ENCODE data around the gene TXNRD2. TPM values are rescaled to one million over a fixed set of nuclear protein-coding genes. Genes with fewer than 3 reads are reported as not detected.

Gene TXNRD2
- total and polyA plus RNA-seq, 2 donors from 2014 or later = 28.6 to 50.6 TPM

DNA sequence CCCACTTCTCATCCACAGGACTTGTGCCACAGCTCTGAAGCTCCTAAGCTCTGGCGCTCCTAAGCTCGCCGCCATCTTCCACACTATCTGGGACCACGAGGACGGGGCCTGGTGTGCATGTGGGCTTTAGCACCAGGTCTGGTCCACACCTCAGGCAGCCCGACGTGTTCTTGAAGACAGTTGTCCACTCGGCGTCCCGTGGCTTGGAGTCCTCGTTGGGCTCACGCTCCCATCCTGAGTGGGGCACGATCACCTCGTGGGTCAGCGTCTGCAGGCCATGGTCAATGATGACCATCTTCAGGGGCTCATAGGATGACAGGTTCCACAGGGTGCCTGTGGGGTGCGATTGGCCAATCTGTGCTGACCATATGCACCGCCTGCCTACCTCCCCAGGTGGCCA lies 37.1 kb upstream of the TXNRD2 start:
- Histone ChIP-seq H3K9me3 (ENCODE audit: control insufficient read depth in 2 of 3, insufficient read depth in 1 of 3, low read length in 3 of 3) (no peaks in the 10 kb centered on the region), H3K27me3 (ENCODE audit: control insufficient read depth, insufficient read depth, low read length) (no peaks in the 10 kb centered on the region), H3K27ac (ENCODE audit: low read depth in 2 of 2, low read length in 2 of 2) (no peak overlapping the region), H3K4me3 (ENCODE audit: low read length in 3 of 3) (no peak overlapping the region), H3K4me1 (ENCODE audit: control insufficient read depth in 2 of 3, insufficient read depth in 2 of 3, low read depth in 1 of 3, low read length in 3 of 3) (peaks cover 0 to 2% (median 0%) of the 10 kb centered on the region in 3 donors), H3K36me3 (ENCODE audit: control insufficient read depth in 2 of 3, insufficient read depth in 3 of 3, low read length in 3 of 3) (peaks cover 0 to 6% (median 2%) of the 10 kb centered on the region in 3 donors), H3K9ac (ENCODE audit: low read length in 3 of 3) (no peak overlapping the region)
- FAIRE-seq = no peak
- TF ChIP-seq, protein P1, sequence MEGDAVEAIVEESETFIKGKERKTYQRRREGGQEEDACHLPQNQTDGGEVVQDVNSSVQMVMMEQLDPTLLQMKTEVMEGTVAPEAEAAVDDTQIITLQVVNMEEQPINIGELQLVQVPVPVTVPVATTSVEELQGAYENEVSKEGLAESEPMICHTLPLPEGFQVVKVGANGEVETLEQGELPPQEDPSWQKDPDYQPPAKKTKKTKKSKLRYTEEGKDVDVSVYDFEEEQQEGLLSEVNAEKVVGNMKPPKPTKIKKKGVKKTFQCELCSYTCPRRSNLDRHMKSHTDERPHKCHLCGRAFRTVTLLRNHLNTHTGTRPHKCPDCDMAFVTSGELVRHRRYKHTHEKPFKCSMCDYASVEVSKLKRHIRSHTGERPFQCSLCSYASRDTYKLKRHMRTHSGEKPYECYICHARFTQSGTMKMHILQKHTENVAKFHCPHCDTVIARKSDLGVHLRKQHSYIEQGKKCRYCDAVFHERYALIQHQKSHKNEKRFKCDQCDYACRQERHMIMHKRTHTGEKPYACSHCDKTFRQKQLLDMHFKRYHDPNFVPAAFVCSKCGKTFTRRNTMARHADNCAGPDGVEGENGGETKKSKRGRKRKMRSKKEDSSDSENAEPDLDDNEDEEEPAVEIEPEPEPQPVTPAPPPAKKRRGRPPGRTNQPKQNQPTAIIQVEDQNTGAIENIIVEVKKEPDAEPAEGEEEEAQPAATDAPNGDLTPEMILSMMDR (IDR thresholded peaks at IDR 0.05; ENCODE audit: borderline replicate concordance, extremely low read depth, insufficient read depth) = no peak
- no peak for DNase-seq
- intact Hi-C loops (cut with DNase I) = loop anchor here (5.0 kb wide), 1 partner anchor 34 kb away; no protein-coding TSS in a partner anchor

DNA sequence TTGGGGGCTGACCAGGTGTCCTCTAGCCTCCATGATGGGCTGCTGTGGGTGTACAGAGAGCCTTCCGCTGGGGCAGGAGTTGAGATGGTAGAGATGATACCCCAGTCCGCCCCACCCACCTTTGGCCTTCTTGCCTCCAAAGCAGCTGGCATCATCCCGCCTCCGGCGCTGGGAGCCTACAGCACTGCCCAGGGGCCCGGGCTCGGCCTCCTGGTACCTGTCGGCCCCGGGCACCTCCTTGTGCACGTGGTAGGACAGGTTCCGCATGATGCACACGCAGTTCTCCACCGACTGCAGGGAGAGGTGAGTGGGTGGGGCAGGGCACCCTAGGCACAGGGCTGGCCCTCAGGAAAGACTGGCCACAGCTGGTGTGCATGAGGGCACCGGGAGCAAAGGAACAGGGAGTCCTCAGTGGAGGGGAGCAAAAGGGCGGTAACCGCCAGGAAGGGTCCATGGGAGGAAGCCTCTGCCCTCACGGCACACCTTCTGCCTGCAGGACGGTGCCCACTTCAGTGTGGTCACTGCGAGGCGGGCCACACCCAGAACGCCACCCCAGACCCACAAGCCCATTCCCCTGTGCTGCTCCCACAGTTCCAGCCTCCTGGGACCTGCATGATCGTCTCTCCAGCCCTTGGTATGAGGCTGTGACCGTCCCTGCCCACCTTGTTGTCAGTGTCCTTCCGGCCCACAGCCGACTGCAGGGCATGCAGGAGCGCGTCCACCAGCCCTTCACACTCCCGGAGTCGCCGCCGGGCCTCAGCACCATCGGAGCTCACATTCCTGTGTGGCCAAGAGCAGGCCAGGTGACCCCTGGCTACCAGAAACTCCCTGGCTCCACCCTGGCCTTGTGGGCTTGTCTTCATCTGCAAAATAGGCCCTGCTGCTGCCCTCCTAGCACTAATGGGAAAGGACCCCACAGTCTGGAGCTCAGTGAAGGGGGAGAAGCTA lies 36.0 kb upstream of the TXNRD2 start:
- no peaks in the 10 kb centered on the region for H3K4me1 ChIP-seq (ENCODE audit: control insufficient read depth in 2 of 3, insufficient read depth in 2 of 3, low read depth in 1 of 3, low read length in 3 of 3)
- no peaks in the 10 kb centered on the region for H3K9me3 ChIP-seq (ENCODE audit: control insufficient read depth in 2 of 3, insufficient read depth in 1 of 3, low read length in 3 of 3)
- no peak for DNase-seq
- no peak overlapping the region for H3K9ac ChIP-seq (ENCODE audit: low read length in 3 of 3)
- TF ChIP-seq, protein P1 (IDR thresholded peaks at IDR 0.05; ENCODE audit: borderline replicate concordance, extremely low read depth, insufficient read depth) = no peak
- H3K27ac ChIP-seq (ENCODE audit: low read depth in 2 of 2, low read length in 2 of 2) = no peak overlapping the region
- intact Hi-C loops (cut with DNase I) = loop anchor here (5.0 kb wide), 1 partner anchor 35 kb away; no protein-coding TSS in a partner anchor
- H3K4me3 ChIP-seq (ENCODE audit: low read length in 3 of 3) = no peak overlapping the region
- no peaks in the 10 kb centered on the region for H3K27me3 ChIP-seq (ENCODE audit: control insufficient read depth, insufficient read depth, low read length)
- FAIRE-seq = no peak
- peaks cover 0 to 6% (median 2%) of the 10 kb centered on the region in 3 donors for H3K36me3 ChIP-seq (ENCODE audit: control insufficient read depth in 2 of 3, insufficient read depth in 3 of 3, low read length in 3 of 3)

DNA sequence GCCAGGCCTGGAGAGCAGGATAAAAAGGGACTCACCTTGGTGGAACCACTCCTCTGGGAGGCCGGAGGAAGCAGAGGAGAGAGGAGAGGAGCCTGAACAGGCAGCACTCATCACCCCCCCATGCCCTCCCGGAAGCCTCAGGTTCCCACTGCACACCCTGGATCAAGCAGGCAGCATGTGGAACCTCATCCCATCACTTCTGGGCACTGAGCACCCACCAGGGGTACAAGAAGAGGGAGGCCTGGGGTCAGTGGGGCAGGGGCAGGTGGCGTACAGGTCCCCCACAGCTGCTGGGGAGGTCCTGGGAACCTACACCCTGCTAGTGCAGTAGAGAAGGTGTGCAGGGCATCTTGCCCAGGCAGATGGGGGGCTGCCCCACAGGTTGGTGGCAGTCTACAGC lies 35.1 kb upstream of the TXNRD2 start:
- Histone ChIP-seq H3K4me1 (ENCODE audit: control insufficient read depth in 2 of 3, insufficient read depth in 2 of 3, low read depth in 1 of 3, low read length in 3 of 3) (peaks cover 0 to 2% (median 0%) of the 10 kb centered on the region in 3 donors), H3K9ac (ENCODE audit: low read length in 3 of 3) (no peak overlapping the region), H3K27me3 (ENCODE audit: control insufficient read depth, insufficient read depth, low read length) (no peaks in the 10 kb centered on the region), H3K4me3 (ENCODE audit: low read length in 3 of 3) (no peak overlapping the region), H3K9me3 (ENCODE audit: control insufficient read depth in 2 of 3, insufficient read depth in 1 of 3, low read length in 3 of 3) (no peaks in the 10 kb centered on the region), H3K36me3 (ENCODE audit: control insufficient read depth in 2 of 3, insufficient read depth in 3 of 3, low read length in 3 of 3) (peaks cover 0 to 8% (median 2%) of the 10 kb centered on the region in 3 donors), H3K27ac (ENCODE audit: low read depth in 2 of 2, low read length in 2 of 2) (no peak overlapping the region)
- no peak for DNase-seq
- FAIRE-seq = no peak
- intact Hi-C loops (cut with DNase I) = loop anchor here (5.0 kb wide), 1 partner anchor 36 kb away; no protein-coding TSS in a partner anchor
- TF ChIP-seq, protein P1 (IDR thresholded peaks at IDR 0.05; ENCODE audit: borderline replicate concordance, extremely low read depth, insufficient read depth) = no peak
